OCI-LY1 (cell line): ENCODE data around the gene AMPD3.

Experiments used
- H2AFZ ChIP-seq: fragments of 200-600 bp; sonication (generic), shearing (Covaris generic); 2 replicates; pipeline ENCODE4 v1.6.0; 2014; ENCODE audit warnings: antibody characterized with exemption, mild to moderate bottlenecking, low read length
- H3F3A ChIP-seq: fragments of 200-600 bp; sonication (generic), shearing (Covaris generic); 2 replicates; pipeline ENCODE4 v1.6.0; 2014; ENCODE audit warnings: mild to moderate bottlenecking, antibody characterized with exemption, low read length, moderate library complexity; ENCODE audit not compliant: insufficient read depth
- H3K27ac ChIP-seq: fragments of 200-600 bp; sonication (generic); 2 replicates; pipeline ENCODE4 v1.5.1; 2014; ENCODE audit warnings: low read length, mixed run types, mild to moderate bottlenecking, low read depth; ENCODE audit not compliant: poor library complexity, severe bottlenecking
- H3K27me3 ChIP-seq: fragments of 200-600 bp; sonication (generic); 2 replicates; pipeline ENCODE4 v1.6.0; 2014; ENCODE audit warnings: antibody characterized with exemption, mild to moderate bottlenecking, low read length, moderate library complexity; ENCODE audit not compliant: insufficient read depth
- H3K36me3 ChIP-seq: fragments of 200-600 bp; sonication (generic); 2 replicates; pipeline ENCODE4 v1.6.1; 2014; ENCODE audit warnings: mild to moderate bottlenecking, antibody characterized with exemption, low read length, moderate library complexity, mixed read lengths; ENCODE audit not compliant: insufficient read depth
- H3K4me1 ChIP-seq: fragments of 200-600 bp; sonication (generic); 2 replicates; pipeline ENCODE4 v1.5.1; 2014; ENCODE audit warnings: mild to moderate bottlenecking, low read length, moderate library complexity; ENCODE audit not compliant: insufficient read depth, severe bottlenecking
- H3K4me2 ChIP-seq: fragments of 200-600 bp; sonication (generic), shearing (Covaris generic); 2 replicates; pipeline ENCODE4 v1.6.1; 2014; ENCODE audit warnings: low read length
- H3K4me3 ChIP-seq: fragments of 200-600 bp; sonication (generic); 2 replicates; pipeline ENCODE4 v1.5.1; 2014; ENCODE audit warnings: low read length, low read depth, mild to moderate bottlenecking, mixed read lengths; ENCODE audit not compliant: poor library complexity, severe bottlenecking
- H3K79me2 ChIP-seq: fragments of 200-600 bp; shearing (Covaris generic); 2 replicates; pipeline ENCODE4 v1.6.1; 2016; ENCODE audit warnings: mixed run types, low read length, mixed read lengths; ENCODE audit not compliant: insufficient read depth
- H3K9ac ChIP-seq: fragments of 200-600 bp; sonication (generic), shearing (Covaris generic); 2 replicates; pipeline ENCODE4 v1.6.1; 2014; ENCODE audit warnings: mild to moderate bottlenecking, low read length, mixed read lengths
- H3K9me2 ChIP-seq: fragments of 200-600 bp; sonication (generic), shearing (Covaris generic); 2 replicates; pipeline ENCODE4 v1.6.1; 2014; ENCODE audit warnings: low read depth, mild to moderate bottlenecking, low read length, mixed read lengths
- H3K9me3 ChIP-seq: fragments of 200-600 bp; shearing (Covaris generic); 2 replicates; pipeline ENCODE4 v1.6.1; 2014; ENCODE audit warnings: low read length, mixed read lengths
- H4K20me1 ChIP-seq: fragments of 200-600 bp; sonication (generic), shearing (Covaris generic); 2 replicates; pipeline ENCODE4 v1.6.0; 2016; ENCODE audit warnings: mild to moderate bottlenecking, low read length; ENCODE audit not compliant: insufficient read depth
- EZH2 ChIP-seq: fragments of 200-600 bp; sonication (generic), shearing (Covaris generic); IDR thresholded peaks from 2 replicates; pipeline ENCODE4 v1.8.0; 2017; ENCODE audit warnings: borderline replicate concordance, mixed run types, mild to moderate bottlenecking, antibody characterized with exemption, low read length, moderate library complexity, mixed read lengths
- TF ChIP-seq, protein P1 (sequence below): fragments of 200-600 bp; sonication (generic), shearing (Covaris generic); IDR thresholded peaks from 2 replicates; pipeline ENCODE4 v1.5.1; 2017; ENCODE audit warnings: mild to moderate bottlenecking, antibody characterized with exemption, low read length, moderate library complexity, mixed read lengths

The AMPD3 gene

GRCh38 chr11:10407749-10408685 lies 47.0 kb upstream of the AMPD3 start:
- Histone ChIP-seq H3K36me3 (no peaks in the 10 kb centered on the region), H3K79me2 (no peaks in the 10 kb centered on the region), H3K27me3 (no peaks in the 10 kb centered on the region), H3K9me2 (no peaks in the 10 kb centered on the region), H4K20me1 (no peaks in the 10 kb centered on the region), H2AFZ (no peak overlapping the region), H3K9ac (no peak overlapping the region), H3F3A (no peaks in the 10 kb centered on the region), H3K4me2 (no peak overlapping the region), H3K9me3 (no peaks in the 10 kb centered on the region), H3K4me3 (no peak overlapping the region), H3K4me1 (no peaks in the 10 kb centered on the region), H3K27ac (no peak overlapping the region)
- TF ChIP-seq, protein P1, sequence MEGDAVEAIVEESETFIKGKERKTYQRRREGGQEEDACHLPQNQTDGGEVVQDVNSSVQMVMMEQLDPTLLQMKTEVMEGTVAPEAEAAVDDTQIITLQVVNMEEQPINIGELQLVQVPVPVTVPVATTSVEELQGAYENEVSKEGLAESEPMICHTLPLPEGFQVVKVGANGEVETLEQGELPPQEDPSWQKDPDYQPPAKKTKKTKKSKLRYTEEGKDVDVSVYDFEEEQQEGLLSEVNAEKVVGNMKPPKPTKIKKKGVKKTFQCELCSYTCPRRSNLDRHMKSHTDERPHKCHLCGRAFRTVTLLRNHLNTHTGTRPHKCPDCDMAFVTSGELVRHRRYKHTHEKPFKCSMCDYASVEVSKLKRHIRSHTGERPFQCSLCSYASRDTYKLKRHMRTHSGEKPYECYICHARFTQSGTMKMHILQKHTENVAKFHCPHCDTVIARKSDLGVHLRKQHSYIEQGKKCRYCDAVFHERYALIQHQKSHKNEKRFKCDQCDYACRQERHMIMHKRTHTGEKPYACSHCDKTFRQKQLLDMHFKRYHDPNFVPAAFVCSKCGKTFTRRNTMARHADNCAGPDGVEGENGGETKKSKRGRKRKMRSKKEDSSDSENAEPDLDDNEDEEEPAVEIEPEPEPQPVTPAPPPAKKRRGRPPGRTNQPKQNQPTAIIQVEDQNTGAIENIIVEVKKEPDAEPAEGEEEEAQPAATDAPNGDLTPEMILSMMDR: no peak
- no peak for TF ChIP-seq EZH2

DNA sequence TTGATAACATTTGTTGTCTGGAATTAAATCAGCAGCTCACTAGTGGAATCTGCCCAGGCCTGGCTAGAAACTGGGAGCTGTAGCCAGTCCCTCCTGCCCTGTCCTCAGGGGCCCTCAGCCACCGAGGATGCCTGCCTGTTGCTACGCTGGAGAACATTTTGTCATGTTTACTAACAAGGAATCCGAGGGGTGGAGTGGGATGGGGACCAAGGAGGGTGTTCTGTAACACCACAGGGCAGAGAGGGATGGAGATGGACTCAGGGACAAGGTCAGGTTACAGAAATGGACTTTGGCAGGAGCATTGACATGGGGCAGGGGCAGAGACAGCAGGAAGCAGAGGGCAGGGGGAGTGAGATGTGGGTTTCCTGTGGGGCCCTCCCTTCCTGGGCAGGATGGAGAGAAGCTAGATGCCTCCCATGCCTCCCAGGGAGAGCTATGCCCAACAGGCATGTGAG lies 45.8 kb upstream of the AMPD3 start:
- TF ChIP-seq, protein P1: no peak
- TF ChIP-seq EZH2: no peak
- H3K27me3 ChIP-seq: no peaks in the 10 kb centered on the region

GRCh38 chr11:10410106-10410843 lies 44.8 kb upstream of the AMPD3 start:
- Histone ChIP-seq H3K36me3 (no peaks in the 10 kb centered on the region), H3K9me2 (no peaks in the 10 kb centered on the region), H3K27ac (no peak overlapping the region), H3K4me2 (no peak overlapping the region), H3K9me3 (no peaks in the 10 kb centered on the region), H3K27me3 (no peaks in the 10 kb centered on the region), H3K4me3 (no peak overlapping the region), H3F3A (no peaks in the 10 kb centered on the region), H3K9ac (no peak overlapping the region), H2AFZ (no peak overlapping the region), H3K79me2 (no peaks in the 10 kb centered on the region), H4K20me1 (no peaks in the 10 kb centered on the region), H3K4me1 (no peaks in the 10 kb centered on the region)
- no peak for TF ChIP-seq EZH2
- TF ChIP-seq, protein P1: no peak

More for the DNA sequence above, 45.8 kb upstream of the AMPD3 start:
- Histone ChIP-seq H3K9ac (no peak overlapping the region), H3K79me2 (no peaks in the 10 kb centered on the region), H3K9me2 (no peaks in the 10 kb centered on the region), H3K4me2 (no peak overlapping the region), H2AFZ (no peak overlapping the region), H3K36me3 (no peaks in the 10 kb centered on the region), H3K9me3 (no peaks in the 10 kb centered on the region), H3K4me3 (no peak overlapping the region), H3K27ac (no peak overlapping the region), H3F3A (no peaks in the 10 kb centered on the region), H4K20me1 (no peaks in the 10 kb centered on the region), H3K4me1 (no peaks in the 10 kb centered on the region)
